SKM-1 treated with dmso at 0.1 percent for 144 hours (cell line): ENCODE measurements around the gene IL3RA.
"Not testable (repeated sequence)": the region's sequence is repeated elsewhere in the genome, so short reads cannot be mapped to it uniquely, and the experiment has no call there.

ENCODE experiments used
- DNase-seq: peaks from one replicate; lab custom pipeline; 2025; ENCODE audit not compliant: unreplicated experiment; lab: John Stamatoyannopoulos, UW

IL3RA gene

GRCh38 chrX:1327651-1328304, 8.8 kb upstream of the IL3RA start:
- no peak for DNase-seq

- DNase-seq: no peak
These were observed 6.0 kb upstream of the IL3RA start for GRCh38 chrX:1330605-1331004.

- not testable (repeated sequence) for DNase-seq
These were observed 4.2 kb upstream of the IL3RA start for GRCh38 chrX:1332433-1332832.

- no peak for DNase-seq
These were observed 1.7 kb upstream of the IL3RA start for GRCh38 chrX:1334854-1335253.

GRCh38 chrX:1336948-1337779, 579 bp downstream of the IL3RA start:
- DNase-seq: no peak

GRCh38 chrX:1341545-1342184, 5.1 kb downstream of the IL3RA start:
- DNase-seq: peak; percentile 31

- DNase-seq: not testable (repeated sequence)
These were observed 13.0 kb downstream of the IL3RA start for GRCh38 chrX:1349606-1350005.

- DNase-seq: no peak
These were observed 15.6 kb downstream of the IL3RA start for GRCh38 chrX:1351981-1352714.

- DNase-seq: no peak
These were observed 17.7 kb downstream of the IL3RA start for GRCh38 chrX:1354036-1355019.

- DNase-seq: no peak
These were observed 18.8 kb downstream of the IL3RA start for GRCh38 chrX:1355131-1356046.

- DNase-seq: no peak
These were observed 21.4 kb downstream of the IL3RA start for GRCh38 chrX:1357993-1358392.

- DNase-seq: no peak
These were observed 22.4 kb downstream of the IL3RA start for GRCh38 chrX:1358793-1359476.

- DNase-seq: no peak
These were observed 22.9 kb downstream of the IL3RA start for GRCh38 chrX:1359477-1359873.

- no peak for DNase-seq
These were observed 23.6 kb downstream of the IL3RA start for GRCh38 chrX:1360171-1360570.

GRCh38 chrX:1361275-1361674, 24.7 kb downstream of the IL3RA start:
- DNase-seq: no peak

GRCh38 chrX:1361910-1362309, 25.3 kb downstream of the IL3RA start:
- no peak for DNase-seq

- not testable (repeated sequence) for DNase-seq
These were observed 29.8 kb downstream of the IL3RA start for GRCh38 chrX:1366363-1366762.

GRCh38 chrX:1368385-1368698, 31.8 kb downstream of the IL3RA start:
- no peak for DNase-seq

GRCh38 chrX:1378306-1378759, 41.7 kb downstream of the IL3RA start:
- DNase-seq: no peak
